A549 (cell line): ENCODE results near the gene CARD19.

Experiments
- CTCF ChIP-seq: fragments of >200 bp; sonication (Bioruptor Twin); formaldehyde crosslinking; IDR thresholded peaks from 3 replicates; pipeline ENCODE4 v1.5.1; 2016
- EP300 ChIP-seq, 2 experiments: fragments of >200 bp; sonication (Bioruptor Twin); formaldehyde crosslinking; IDR thresholded peaks; 2 replicates in 1 of 2; 3 replicates in 1 of 2; pipeline ENCODE4 v1.6.1; 2016 to 2017
- HOXA7 ChIP-seq: fragments of 250-450 bp; sonication (Bioruptor Pico); IDR thresholded peaks from 2 replicates; pipeline ENCODE4 v1.5.0; 2020; ENCODE audit warnings: mild to moderate bottlenecking, moderate library complexity
- HOXB13 ChIP-seq: fragments of 250-450 bp; sonication (Bioruptor Pico); IDR thresholded peaks from 2 replicates; pipeline ENCODE4 v1.5.0; 2020; ENCODE audit warnings: low read depth, mild to moderate bottlenecking, moderate library complexity
- MAX ChIP-seq: IDR thresholded peaks from 2 replicates; pipeline ENCODE4 v1.6.1; 2012
- MYC ChIP-seq: IDR thresholded peaks from 2 replicates; pipeline ENCODE4 v1.6.1; 2012; ENCODE audit warnings: mild to moderate bottlenecking, inconsistent platforms, low read length, improper control_type of control experiment, borderline replicate concordance
- POLR2A ChIP-seq: IDR thresholded peaks from 2 replicates; pipeline ENCODE4 v1.6.1; 2012; ENCODE audit warnings: mild to moderate bottlenecking, low read length
- RNF2 ChIP-seq: fragments of 200-600 bp; sonication (generic); IDR thresholded peaks from 2 replicates; pipeline ENCODE4 v1.6.1; 2016; ENCODE audit warnings: low read depth, mild to moderate bottlenecking, antibody characterized with exemption, moderate library complexity, borderline replicate concordance

GRCh38 chr9:93119953-93120845 is 24.2 kb downstream of the CARD19 start:
- TF ChIP-seq CTCF (no peak), MYC (no peak), EP300 (IDR thresholded peaks at IDR 0.05) (no peak), HOXA7 (CRISPR knock-in tag) (no peak), RNF2 (no peak), POLR2A (no peak), MAX (peak; percentile 86), HOXB13 (CRISPR knock-in tag) (no peak)
